ENCODE measurements around the gene HOXB9.

GRCh38 chr17:48575673-48576478 lies 50.3 kb downstream of the HOXB9 start:
- no peak for TF ChIP-seq EZH2 (IDR thresholded peaks at IDR 0.05; ENCODE audit: insufficient read depth, low read length)
- TF ChIP-seq, protein P1, sequence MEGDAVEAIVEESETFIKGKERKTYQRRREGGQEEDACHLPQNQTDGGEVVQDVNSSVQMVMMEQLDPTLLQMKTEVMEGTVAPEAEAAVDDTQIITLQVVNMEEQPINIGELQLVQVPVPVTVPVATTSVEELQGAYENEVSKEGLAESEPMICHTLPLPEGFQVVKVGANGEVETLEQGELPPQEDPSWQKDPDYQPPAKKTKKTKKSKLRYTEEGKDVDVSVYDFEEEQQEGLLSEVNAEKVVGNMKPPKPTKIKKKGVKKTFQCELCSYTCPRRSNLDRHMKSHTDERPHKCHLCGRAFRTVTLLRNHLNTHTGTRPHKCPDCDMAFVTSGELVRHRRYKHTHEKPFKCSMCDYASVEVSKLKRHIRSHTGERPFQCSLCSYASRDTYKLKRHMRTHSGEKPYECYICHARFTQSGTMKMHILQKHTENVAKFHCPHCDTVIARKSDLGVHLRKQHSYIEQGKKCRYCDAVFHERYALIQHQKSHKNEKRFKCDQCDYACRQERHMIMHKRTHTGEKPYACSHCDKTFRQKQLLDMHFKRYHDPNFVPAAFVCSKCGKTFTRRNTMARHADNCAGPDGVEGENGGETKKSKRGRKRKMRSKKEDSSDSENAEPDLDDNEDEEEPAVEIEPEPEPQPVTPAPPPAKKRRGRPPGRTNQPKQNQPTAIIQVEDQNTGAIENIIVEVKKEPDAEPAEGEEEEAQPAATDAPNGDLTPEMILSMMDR (IDR thresholded peaks at IDR 0.05; ENCODE audit: insufficient read depth, low read depth, low read length), result no peak

Measured in astrocyte (in vitro differentiated cells and primary cell).